Mesendoderm (in vitro differentiated cells): ENCODE measurements around the gene RPS6KA5.

ENCODE experiments used
- DNase-seq: peaks from one replicate; pipeline ENCODE4 v3.0.0; 2013
- H2AK5ac ChIP-seq: 2 replicates; pipeline ENCODE4 v1.6.1; 2013; ENCODE audit warnings: low read length, inconsistent platforms
- H2BK120ac ChIP-seq: 2 replicates; pipeline ENCODE4 v1.6.1; 2013; ENCODE audit warnings: low read depth, mild to moderate bottlenecking, low read length, moderate library complexity, mixed read lengths
- H2BK15ac ChIP-seq: replicated peaks from 2 replicates; pipeline ENCODE4 v1.6.1; 2013; ENCODE audit warnings: low read depth, mild to moderate bottlenecking, moderate library complexity
- H2BK5ac ChIP-seq: 2 replicates; pipeline ENCODE4 v1.6.1; 2013; ENCODE audit warnings: low read length, inconsistent platforms
- H3K18ac ChIP-seq: 2 replicates; pipeline ENCODE4 v1.6.1; 2013; ENCODE audit warnings: mild to moderate bottlenecking, low read length, mixed read lengths
- H3K23ac ChIP-seq: one replicate; pipeline ENCODE4 v1.6.1; 2013; ENCODE audit warnings: low read length
- H3K27ac ChIP-seq: 2 replicates; pipeline ENCODE4 v1.5.1; 2013; ENCODE audit warnings: low read depth, mild to moderate bottlenecking, inconsistent platforms, low read length, moderate library complexity
- H3K27me3 ChIP-seq: 2 replicates; pipeline ENCODE4 v1.6.1; 2013; ENCODE audit warnings: low read length, control low read depth, mild to moderate bottlenecking, inconsistent platforms; ENCODE audit not compliant: insufficient read depth, poor library complexity
- H3K36me3 ChIP-seq: 2 replicates; pipeline ENCODE4 v1.6.1; 2013; ENCODE audit warnings: low read length, inconsistent platforms; ENCODE audit not compliant: control insufficient read depth, insufficient read depth
- H3K4ac ChIP-seq: one replicate; pipeline ENCODE4 v1.6.1; 2013; ENCODE audit warnings: low read depth, mild to moderate bottlenecking, low read length, moderate library complexity
- H3K4me1 ChIP-seq: 2 replicates; pipeline ENCODE4 v1.6.1; 2013; ENCODE audit warnings: low read depth, low read length, inconsistent platforms; ENCODE audit not compliant: control insufficient read depth
- H3K4me2 ChIP-seq: 2 replicates; pipeline ENCODE4 v1.6.1; 2013; ENCODE audit warnings: low read length
- H3K4me3 ChIP-seq: 2 replicates; pipeline ENCODE4 v1.5.1; 2013; ENCODE audit warnings: mild to moderate bottlenecking, low read length
- H3K56ac ChIP-seq: one replicate; pipeline ENCODE4 v1.6.1; 2013; ENCODE audit warnings: low read length
- H3K79me1 ChIP-seq: 2 replicates; pipeline ENCODE4 v1.6.1; 2013; ENCODE audit warnings: low read length, inconsistent platforms
- H3K79me2 ChIP-seq: 2 replicates; pipeline ENCODE4 v1.6.1; 2013; ENCODE audit warnings: mild to moderate bottlenecking, low read length; ENCODE audit not compliant: control insufficient read depth, insufficient read depth
- H3K9ac ChIP-seq: 2 replicates; pipeline ENCODE4 v1.6.1; 2013; ENCODE audit warnings: low read length, inconsistent platforms
- H4K5ac ChIP-seq: one replicate; pipeline ENCODE4 v1.6.1; 2013; ENCODE audit warnings: low read length
- H4K8ac ChIP-seq: one replicate; pipeline ENCODE4 v1.6.1; 2013; ENCODE audit warnings: low read depth, mild to moderate bottlenecking, control low read depth, low read length, moderate library complexity
- WGBS: extraction: QIAGEN DNeasy Blood & Tissue Kit; methylation state at CpG from one replicate; pipeline ENCODE4 v1.1.7; 2013; ENCODE audit warnings: low lambda C conversion rate, missing lambda C conversion rate; ENCODE audit not compliant: insufficient coverage; ENCODE audit errors: extremely low coverage; 5-methylcytosine and 5-hydroxymethylcytosine counted together

The RPS6KA5 gene

DNA sequence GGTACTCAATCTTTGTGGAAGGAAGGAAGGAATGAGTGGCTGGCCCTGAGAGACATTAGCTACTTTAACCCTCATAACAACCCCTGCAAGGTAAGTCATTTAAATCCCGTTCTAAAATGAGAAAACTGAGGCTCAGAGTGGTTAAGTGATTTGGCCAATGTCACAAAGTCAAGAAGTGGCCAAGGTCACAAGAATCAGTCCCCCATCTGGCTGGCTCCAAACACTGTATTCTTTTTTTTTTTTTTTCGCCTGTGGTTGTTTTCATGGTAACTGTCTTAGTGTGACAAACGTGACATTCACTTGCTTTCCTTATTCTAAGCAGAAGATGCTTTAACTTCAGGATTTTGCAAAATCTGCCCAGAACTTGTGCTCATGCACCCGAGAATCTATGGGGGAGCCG is 247.0 kb downstream of the RPS6KA5 start:
- no peak overlapping the region for H2AK5ac ChIP-seq
- H4K5ac ChIP-seq, result no peak overlapping the region
- H3K27ac ChIP-seq, result no peak overlapping the region
- H3K4me3 ChIP-seq, result no peak overlapping the region
- H4K8ac ChIP-seq, result no peak overlapping the region
- no peaks in the 10 kb centered on the region for H3K79me2 ChIP-seq
- no peak overlapping the region for H3K4ac ChIP-seq
- no peak overlapping the region for H3K56ac ChIP-seq
- no peaks in the 10 kb centered on the region for H3K4me1 ChIP-seq
- H3K23ac ChIP-seq, result no peak overlapping the region
- no peaks in the 10 kb centered on the region for H3K36me3 ChIP-seq
- WGBS, result no CpG with 5 or more reads among the region's 5 CpGs
- no peak overlapping the region for H2BK5ac ChIP-seq
- H3K18ac ChIP-seq, result no peak overlapping the region
- no peaks in the 10 kb centered on the region for H3K27me3 ChIP-seq
- no peak overlapping the region for H3K9ac ChIP-seq
- peaks cover 14% of the 10 kb centered on the region for H3K79me1 ChIP-seq
- no peak overlapping the region for H3K4me2 ChIP-seq
- DNase-seq, result no peak
- H2BK15ac ChIP-seq, result no peak overlapping the region
- H2BK120ac ChIP-seq, result no peak overlapping the region

DNA sequence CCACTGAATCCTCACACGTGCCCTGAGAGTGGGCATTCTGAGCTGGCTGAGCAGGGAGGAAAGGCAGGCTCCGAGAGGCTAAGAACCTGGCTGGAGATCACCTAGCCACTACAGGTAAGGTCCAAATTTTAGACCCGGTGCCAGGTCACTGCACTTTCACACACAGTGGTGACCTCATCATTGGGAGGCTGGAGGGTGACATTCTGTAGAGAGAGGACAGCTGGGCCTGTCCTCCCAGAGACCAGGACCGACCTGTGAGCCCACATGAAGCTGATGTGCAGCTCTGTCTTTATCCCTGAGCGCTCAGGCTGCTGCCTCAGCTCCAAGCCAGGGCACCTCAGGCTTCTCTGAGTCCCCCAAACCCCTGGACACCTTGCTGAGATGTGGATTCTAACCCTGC is 248.3 kb downstream of the RPS6KA5 start:
- Histone ChIP-seq H4K5ac (no peak overlapping the region), H4K8ac (no peak overlapping the region), H2BK5ac (no peak overlapping the region), H3K23ac (no peak overlapping the region), H3K4ac (no peak overlapping the region), H2BK15ac (no peak overlapping the region), H2AK5ac (no peak overlapping the region), H3K4me2 (no peak overlapping the region), H3K36me3 (no peaks in the 10 kb centered on the region), H3K4me1 (no peaks in the 10 kb centered on the region), H3K9ac (no peak overlapping the region), H3K79me2 (no peaks in the 10 kb centered on the region), H3K4me3 (no peak overlapping the region), H3K27me3 (no peaks in the 10 kb centered on the region), H3K79me1 (peaks cover 14% of the 10 kb centered on the region), H3K27ac (no peak overlapping the region), H3K56ac (peak overlapping the region; percentile 5), H3K18ac (no peak overlapping the region), H2BK120ac (no peak overlapping the region)
- WGBS, result no CpG with 5 or more reads among the region's 5 CpGs
- DNase-seq, result no peak

DNA sequence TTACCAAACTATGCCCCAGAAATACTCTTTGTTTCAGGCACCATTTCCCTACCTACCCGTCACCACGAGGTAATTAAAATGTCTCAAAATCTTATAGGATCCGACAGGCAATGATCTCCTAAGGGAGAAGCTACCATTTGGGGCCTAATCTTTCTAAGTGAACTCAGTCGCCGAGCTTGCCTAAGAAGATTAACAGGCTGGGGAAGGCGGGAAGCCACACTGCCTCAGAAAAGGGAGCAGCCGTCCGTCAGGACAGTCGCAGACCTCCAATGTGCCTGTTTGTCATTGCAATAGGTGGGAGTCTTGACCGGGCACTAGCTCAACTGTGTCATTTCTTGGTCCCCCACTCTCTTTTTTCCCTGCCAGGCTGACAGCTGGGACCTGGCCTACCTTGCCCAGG is 248.8 kb downstream of the RPS6KA5 start:
- Histone ChIP-seq H2BK15ac (no peak overlapping the region), H3K4me2 (no peak overlapping the region), H2BK120ac (no peak overlapping the region), H3K9ac (no peak overlapping the region), H2BK5ac (no peak overlapping the region), H3K4me3 (no peak overlapping the region), H3K23ac (no peak overlapping the region), H4K5ac (no peak overlapping the region), H3K79me2 (no peaks in the 10 kb centered on the region), H3K4me1 (no peaks in the 10 kb centered on the region), H3K56ac (peak overlapping the region; percentile 5), H3K4ac (no peak overlapping the region), H3K79me1 (peaks cover 14% of the 10 kb centered on the region), H3K27me3 (no peaks in the 10 kb centered on the region), H4K8ac (no peak overlapping the region), H3K36me3 (no peaks in the 10 kb centered on the region), H2AK5ac (no peak overlapping the region), H3K27ac (no peak overlapping the region), H3K18ac (no peak overlapping the region)
- WGBS, result no CpG with 5 or more reads among the region's 10 CpGs
- no peak for DNase-seq

DNA sequence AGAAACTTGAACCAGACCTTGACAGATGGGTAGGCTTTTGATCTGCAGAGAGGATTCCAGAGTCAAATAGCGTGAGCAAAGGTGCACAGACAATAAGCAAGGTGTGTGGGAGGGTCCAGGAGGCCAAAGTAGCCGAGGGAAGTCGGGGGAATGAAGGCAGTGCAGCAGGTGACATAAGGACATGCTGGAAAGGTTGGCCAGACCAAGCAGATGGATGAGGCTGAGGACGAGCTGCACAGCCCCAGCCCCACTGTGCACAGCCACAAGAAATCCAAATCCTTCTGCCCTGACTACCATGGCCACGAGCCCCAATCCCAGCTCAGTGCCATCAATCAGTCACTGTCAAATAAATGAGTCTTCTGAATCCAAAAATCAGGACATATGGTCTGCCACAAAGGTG is 249.6 kb downstream of the RPS6KA5 start:
- H2AK5ac ChIP-seq, result no peak overlapping the region
- no peak overlapping the region for H3K18ac ChIP-seq
- no peak overlapping the region for H2BK120ac ChIP-seq
- H3K4ac ChIP-seq, result no peak overlapping the region
- no peaks in the 10 kb centered on the region for H3K4me1 ChIP-seq
- H3K23ac ChIP-seq, result no peak overlapping the region
- WGBS, result no CpG with 5 or more reads among the region's 5 CpGs
- H3K36me3 ChIP-seq, result no peaks in the 10 kb centered on the region
- H4K8ac ChIP-seq, result no peak overlapping the region
- no peaks in the 10 kb centered on the region for H3K27me3 ChIP-seq
- H3K27ac ChIP-seq, result no peak overlapping the region
- no peak overlapping the region for H3K9ac ChIP-seq
- no peak overlapping the region for H2BK15ac ChIP-seq
- no peak for DNase-seq
- H3K4me2 ChIP-seq, result no peak overlapping the region
- no peak overlapping the region for H4K5ac ChIP-seq
- H3K79me2 ChIP-seq, result no peaks in the 10 kb centered on the region
- no peak overlapping the region for H3K4me3 ChIP-seq
- H2BK5ac ChIP-seq, result no peak overlapping the region
- peaks cover 18% of the 10 kb centered on the region for H3K79me1 ChIP-seq
- no peak overlapping the region for H3K56ac ChIP-seq

DNA sequence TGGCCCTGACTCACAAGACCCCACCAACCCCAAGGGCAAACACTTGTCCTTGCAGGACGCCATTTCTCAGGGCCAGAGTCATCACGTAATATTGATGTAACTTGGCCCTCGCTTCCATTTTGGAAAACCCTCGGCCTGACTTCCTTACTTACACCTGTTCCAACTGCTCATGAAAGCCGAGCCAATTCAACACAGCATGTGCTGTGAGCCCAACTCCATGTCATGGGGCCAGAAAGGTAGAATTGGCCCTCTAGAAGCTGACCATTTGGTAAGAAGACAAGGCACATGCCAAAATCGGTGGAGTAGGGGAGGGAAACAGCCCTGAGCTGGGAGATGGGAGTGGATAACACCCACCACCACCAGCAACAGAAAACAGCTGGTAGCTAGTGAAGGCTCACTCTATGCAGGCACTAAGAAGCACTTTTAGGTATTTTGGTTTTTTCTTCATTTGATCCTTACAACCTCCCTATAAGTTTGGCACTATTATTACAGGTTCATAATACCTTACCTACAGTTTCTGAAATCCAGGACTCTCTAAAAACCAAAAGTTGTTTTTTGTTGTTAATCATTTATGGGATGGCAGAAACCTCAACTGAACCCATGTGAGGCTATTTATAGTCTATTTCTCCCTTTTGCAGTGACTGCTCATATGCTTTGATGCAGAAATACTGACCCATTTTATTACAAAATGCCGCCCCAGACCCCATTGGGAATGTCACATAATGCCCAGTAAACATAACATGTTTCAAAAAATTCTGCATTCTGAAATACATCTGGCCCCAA is 250.7 kb downstream of the RPS6KA5 start:
- no peak overlapping the region for H3K18ac ChIP-seq
- no peak overlapping the region for H3K23ac ChIP-seq
- no CpG with 5 or more reads among the region's 7 CpGs for WGBS
- no peaks in the 10 kb centered on the region for H3K79me2 ChIP-seq
- no peak overlapping the region for H3K27ac ChIP-seq
- H3K9ac ChIP-seq, result no peak overlapping the region
- no peak overlapping the region for H3K4ac ChIP-seq
- H3K4me3 ChIP-seq, result no peak overlapping the region
- no peaks in the 10 kb centered on the region for H3K27me3 ChIP-seq
- H4K5ac ChIP-seq, result no peak overlapping the region
- no peak overlapping the region for H3K56ac ChIP-seq
- peaks cover 18% of the 10 kb centered on the region for H3K79me1 ChIP-seq
- no peaks in the 10 kb centered on the region for H3K36me3 ChIP-seq
- H3K4me1 ChIP-seq, result no peaks in the 10 kb centered on the region
- H2AK5ac ChIP-seq, result no peak overlapping the region
- no peak overlapping the region for H2BK15ac ChIP-seq
- H3K4me2 ChIP-seq, result no peak overlapping the region
- no peak overlapping the region for H2BK120ac ChIP-seq
- H2BK5ac ChIP-seq, result no peak overlapping the region
- no peak for DNase-seq
- H4K8ac ChIP-seq, result no peak overlapping the region
